GM12873 (cell line): ENCODE measurements around the gene NPFFR2.

Experiments
- CTCF ChIP-seq: IDR thresholded peaks from 2 replicates; pipeline ENCODE4 v1.5.1; 2012; ENCODE audit warnings: low read depth, mild to moderate bottlenecking, moderate library complexity, low read length, control low read depth; ENCODE audit not compliant: insufficient read depth; ENCODE audit errors: missing control alignments

Gene NPFFR2

GRCh38 chr4:72152731-72153130, 120.9 kb downstream of the NPFFR2 start:
- TF ChIP-seq CTCF = no peak

GRCh38 chr4:72169861-72170260, 138.1 kb downstream of the NPFFR2 start:
- TF ChIP-seq CTCF = no peak

- no peak for TF ChIP-seq CTCF
These were observed 140.0 kb downstream of the NPFFR2 start for GRCh38 chr4:72171761-72172160.

GRCh38 chr4:72179342-72179741, 147.5 kb downstream of the NPFFR2 start:
- TF ChIP-seq CTCF = no peak

- TF ChIP-seq CTCF = no peak
These were observed 154.9 kb downstream of the NPFFR2 start for GRCh38 chr4:72186714-72187113.

- TF ChIP-seq CTCF = no peak
These were observed 162.2 kb downstream of the NPFFR2 start for GRCh38 chr4:72194046-72194445.

- no peak for TF ChIP-seq CTCF
These were observed 162.7 kb downstream of the NPFFR2 start for GRCh38 chr4:72194453-72194852.
